WERI-Rb-1 (cell line): ENCODE measurements around the gene RBFOX1.

ENCODE experiments used
- DNase-seq: peaks from one replicate; pipeline ENCODE4 v3.0.0-alpha.2; 2020
- H3K27ac ChIP-seq: fragments of 250-450 bp; sonication (Bioruptor Pico); 2 replicates; pipeline ENCODE4 v1.5.1; 2020; ENCODE audit warnings: mild to moderate bottlenecking, moderate library complexity
- H3K27me3 ChIP-seq: fragments of 250-450 bp; sonication (Bioruptor Pico); 2 replicates; pipeline ENCODE4 v1.5.1; 2021; ENCODE audit warnings: mild to moderate bottlenecking, low read depth, moderate library complexity; ENCODE audit not compliant: insufficient read depth, severe bottlenecking
- H3K36me3 ChIP-seq: fragments of 250-450 bp; sonication (Bioruptor Pico); 2 replicates; pipeline ENCODE4 v1.5.1; 2020; ENCODE audit warnings: mild to moderate bottlenecking, moderate library complexity
- H3K4me3 ChIP-seq: 2 replicates; pipeline ENCODE4 v1.5.1; 2011; ENCODE audit warnings: low read depth, mild to moderate bottlenecking, control low read depth, low read length
- H3K9me3 ChIP-seq: fragments of 250-450 bp; sonication (Bioruptor Pico); 2 replicates; pipeline ENCODE4 v1.5.1; 2021; ENCODE audit warnings: mild to moderate bottlenecking, moderate library complexity; ENCODE audit not compliant: severe bottlenecking
- TF ChIP-seq, protein P1 (sequence below): IDR thresholded peaks from 2 replicates; pipeline ENCODE4 v1.5.1; 2011; ENCODE audit warnings: low read depth, mild to moderate bottlenecking, control low read depth, inconsistent platforms, low read length

Gene RBFOX1

DNA sequence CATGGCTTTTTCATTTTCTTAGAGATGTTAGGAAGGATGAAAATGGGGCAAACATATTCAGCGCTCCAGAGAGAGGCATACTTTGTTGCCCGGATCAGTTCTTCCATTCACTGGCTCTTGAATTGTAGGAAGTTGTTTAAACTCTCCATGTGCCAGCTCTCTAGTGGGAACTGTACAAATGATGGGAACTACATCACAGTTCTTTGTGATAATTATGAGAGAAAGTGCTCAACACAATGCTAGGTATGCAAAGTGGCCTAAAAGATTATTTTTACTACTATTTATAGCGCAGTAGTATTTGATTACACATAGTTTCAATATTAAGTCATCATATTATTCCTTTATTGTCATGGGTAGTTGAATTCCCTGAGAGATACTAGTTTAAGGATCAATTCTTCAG, 268.5 kb downstream of the RBFOX1 start:
- Histone ChIP-seq H3K4me3 (no peak overlapping the region), H3K36me3 (no peaks in the 10 kb centered on the region), H3K27ac (no peak overlapping the region), H3K27me3 (no peaks in the 10 kb centered on the region), H3K9me3 (no peaks in the 10 kb centered on the region)
- DNase-seq: no peak
- TF ChIP-seq, protein P1, sequence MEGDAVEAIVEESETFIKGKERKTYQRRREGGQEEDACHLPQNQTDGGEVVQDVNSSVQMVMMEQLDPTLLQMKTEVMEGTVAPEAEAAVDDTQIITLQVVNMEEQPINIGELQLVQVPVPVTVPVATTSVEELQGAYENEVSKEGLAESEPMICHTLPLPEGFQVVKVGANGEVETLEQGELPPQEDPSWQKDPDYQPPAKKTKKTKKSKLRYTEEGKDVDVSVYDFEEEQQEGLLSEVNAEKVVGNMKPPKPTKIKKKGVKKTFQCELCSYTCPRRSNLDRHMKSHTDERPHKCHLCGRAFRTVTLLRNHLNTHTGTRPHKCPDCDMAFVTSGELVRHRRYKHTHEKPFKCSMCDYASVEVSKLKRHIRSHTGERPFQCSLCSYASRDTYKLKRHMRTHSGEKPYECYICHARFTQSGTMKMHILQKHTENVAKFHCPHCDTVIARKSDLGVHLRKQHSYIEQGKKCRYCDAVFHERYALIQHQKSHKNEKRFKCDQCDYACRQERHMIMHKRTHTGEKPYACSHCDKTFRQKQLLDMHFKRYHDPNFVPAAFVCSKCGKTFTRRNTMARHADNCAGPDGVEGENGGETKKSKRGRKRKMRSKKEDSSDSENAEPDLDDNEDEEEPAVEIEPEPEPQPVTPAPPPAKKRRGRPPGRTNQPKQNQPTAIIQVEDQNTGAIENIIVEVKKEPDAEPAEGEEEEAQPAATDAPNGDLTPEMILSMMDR: no peak

DNA sequence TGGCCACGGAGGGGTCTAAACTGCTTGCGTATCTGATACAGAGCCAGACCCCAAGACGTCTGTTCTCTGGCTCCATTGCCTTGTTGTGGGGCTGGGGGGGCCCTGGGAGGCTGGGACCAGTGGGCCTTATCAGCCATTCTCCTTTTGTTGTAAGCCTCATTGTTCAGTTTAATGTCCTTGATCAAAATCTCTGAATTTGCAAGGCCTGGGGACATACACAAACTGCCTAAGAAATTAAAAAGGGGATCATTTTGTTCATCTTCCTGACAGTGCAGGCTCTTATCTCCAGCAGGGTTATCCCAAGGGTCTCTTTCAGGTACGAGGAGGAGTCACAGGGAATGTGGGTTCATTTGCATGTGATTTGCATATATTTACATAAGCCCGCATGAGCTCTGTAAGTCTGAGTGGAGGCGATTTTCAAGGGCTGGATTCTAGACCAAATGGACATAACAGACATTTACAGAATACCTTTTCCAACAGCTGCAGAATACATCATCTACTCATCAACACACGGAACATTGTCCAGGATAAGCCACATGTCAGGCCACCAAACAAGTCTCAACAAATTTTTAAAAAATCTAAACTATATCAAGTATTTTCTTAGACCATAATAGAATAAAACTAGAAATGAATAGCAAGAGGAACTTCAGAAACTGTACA, 269.8 kb downstream of the RBFOX1 start:
- DNase-seq: no peak
- TF ChIP-seq, protein P1: no peak
- no peak overlapping the region for H3K27ac ChIP-seq
- no peaks in the 10 kb centered on the region for H3K36me3 ChIP-seq
- no peaks in the 10 kb centered on the region for H3K27me3 ChIP-seq
- no peak overlapping the region for H3K4me3 ChIP-seq
- H3K9me3 ChIP-seq: no peaks in the 10 kb centered on the region

DNA sequence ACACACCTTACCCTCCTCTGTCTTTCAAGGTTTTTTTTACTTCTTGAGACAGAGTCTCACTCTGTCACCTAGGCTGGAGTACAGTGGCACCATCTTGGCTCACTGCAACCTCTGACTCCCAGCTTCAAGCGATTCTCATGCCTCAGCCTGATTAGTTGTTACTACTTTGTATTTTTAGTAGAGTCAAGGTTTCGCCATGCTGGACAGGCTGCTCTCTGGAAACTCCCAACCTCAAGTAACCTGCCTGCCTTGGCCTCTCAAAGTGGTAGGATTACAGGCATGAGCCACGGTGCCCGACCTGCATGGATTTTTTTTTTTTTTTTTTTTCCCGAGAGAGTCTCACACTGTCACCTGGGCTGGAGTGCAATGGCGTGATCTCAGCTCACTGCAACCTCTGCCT, 273.2 kb downstream of the RBFOX1 start:
- H3K36me3 ChIP-seq: no peaks in the 10 kb centered on the region
- H3K27me3 ChIP-seq: no peaks in the 10 kb centered on the region
- TF ChIP-seq, protein P1: no peak
- no peaks in the 10 kb centered on the region for H3K9me3 ChIP-seq
- no peak overlapping the region for H3K27ac ChIP-seq
- H3K4me3 ChIP-seq: no peak overlapping the region
- DNase-seq: no peak

DNA sequence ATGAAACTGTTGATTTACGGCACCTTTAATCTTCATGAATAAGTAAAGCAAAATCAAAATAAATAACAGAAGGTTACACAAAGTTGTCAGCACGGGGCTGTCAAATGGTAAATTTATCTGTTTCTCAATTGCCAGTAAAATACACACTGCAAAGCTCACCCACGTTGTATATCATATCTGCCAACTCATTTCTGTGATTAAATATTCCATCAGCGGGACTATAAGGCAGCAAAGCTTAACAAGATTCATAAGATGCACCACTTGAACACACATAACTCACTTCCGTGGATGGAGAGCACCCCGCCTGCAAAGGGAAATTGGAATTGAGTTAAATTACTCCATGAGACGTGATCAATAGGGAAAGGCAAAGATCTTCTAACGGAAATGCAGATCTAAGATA, 280.0 kb downstream of the RBFOX1 start:
- H3K27ac ChIP-seq: no peak overlapping the region

DNA sequence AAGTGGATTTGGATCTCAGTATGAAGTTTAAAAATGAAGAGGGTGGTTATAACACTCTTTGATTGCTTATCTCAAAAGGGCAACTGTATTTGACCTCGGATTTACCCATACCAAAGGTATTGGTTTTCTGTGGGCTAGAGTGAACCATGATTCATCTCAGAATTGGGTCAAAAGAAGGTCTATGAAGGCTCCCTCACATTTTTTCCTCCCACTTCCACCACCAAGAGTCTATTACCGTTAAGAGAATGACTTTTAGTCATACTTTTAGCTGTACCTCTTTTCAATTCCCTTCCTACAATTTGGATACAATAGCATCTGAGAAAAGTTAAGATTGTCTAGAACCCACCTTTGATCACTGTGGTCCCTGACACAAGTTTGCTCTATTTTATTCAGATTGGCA, 280.9 kb downstream of the RBFOX1 start:
- no peak for DNase-seq
- Histone ChIP-seq H3K9me3 (no peaks in the 10 kb centered on the region), H3K4me3 (no peak overlapping the region), H3K36me3 (no peaks in the 10 kb centered on the region), H3K27me3 (no peaks in the 10 kb centered on the region), H3K27ac (no peak overlapping the region)
- TF ChIP-seq, protein P1: no peak

More for the DNA sequence above, 280.0 kb downstream of the RBFOX1 start:
- Histone ChIP-seq H3K9me3 (no peaks in the 10 kb centered on the region), H3K27me3 (no peaks in the 10 kb centered on the region), H3K36me3 (no peaks in the 10 kb centered on the region), H3K4me3 (no peak overlapping the region)
- TF ChIP-seq, protein P1: no peak
- DNase-seq: no peak
